Measurements from ENCODE around the gene TRAM2. TPM values are rescaled to one million over a fixed set of nuclear protein-coding genes. Genes with fewer than 3 reads are reported as not detected.

The TRAM2 gene
- total RNA-seq, 1 experiment from 2014 or later = 21.3 TPM

GRCh38 chr6:52518279-52518945 is 58.4 kb downstream of the TRAM2 start:
- ATAC-seq (no peak), DNase-seq (ENCODE audit: low read depth, low spot score) (no peak)
- ChIA-PET RAD21 (ENCODE audit: low non-redundant PET in 1 of 2, low total read pairs in 2 of 2, uncharacterized antibody in 2 of 2, unreplicated experiment in 2 of 2) (no interaction called here), CTCF (interaction anchor here (1.1 kb wide), 1 partner anchor 80 kb away, joined by 3 read pairs; no protein-coding TSS in a partner anchor), POLR2A (no interaction called here)
- Histone ChIP-seq H4K20me1 (ENCODE audit: insufficient read depth) (no peaks in the 10 kb centered on the region), H3K4me2 (ENCODE audit: low read length) (peak overlapping the region; percentile 73), H3K9me2 (ENCODE audit: insufficient read depth) (0 out of 2 replicates have a peak, but pooled peaks cover 2% of the 10 kb centered on the region), H3K4me1 (ENCODE audit: control insufficient read depth in 1 of 2, insufficient read depth in 2 of 2, low read length in 2 of 2) (peaks cover 59 to 73% of the 10 kb centered on the region in 2 experiments), H3K9ac (ENCODE audit: low read length) (peak overlapping the region; percentile 59), H3K79me2 (ENCODE audit: insufficient read depth, low read length) (peaks cover 5% of the 10 kb centered on the region; the same call in 1 of the 2 replicates), H3K27me3 (ENCODE audit: insufficient read depth, low read length) (no peaks in the 10 kb centered on the region), H3K4me3 (replicated peaks in 1 of 2; ENCODE audit: low read depth in 1 of 2, low read length in 2 of 2) (peak overlapping the region in 1 of 2 experiments; percentile 36; a peak in 2 of 4 replicates), H3K36me3 (ENCODE audit: control insufficient read depth in 1 of 2, insufficient read depth in 2 of 2, low read length in 2 of 2) (peaks cover 0 to 4% of the 10 kb centered on the region in 2 experiments; a peak in 1 of 4 replicates), H3K9me3 (ENCODE audit: control insufficient read depth in 1 of 2, insufficient read depth in 1 of 2, low read depth in 1 of 2, low read length in 2 of 2) (no peaks in the 10 kb centered on the region), H2AFZ (ENCODE audit: low read depth, low read length, poor library complexity, severe bottlenecking) (no peak overlapping the region), H3K27ac (ENCODE audit: low read depth, low read length) (peak overlapping the region; percentile 73)
- no peak for TF ChIP-seq ELF1 (IDR thresholded peaks at IDR 0.05; ENCODE audit: borderline replicate concordance, low read depth)
- no peak for TF ChIP-seq CTCF (IDR thresholded peaks at IDR 0.05 in 2 of 3, conservative IDR thresholded peaks at IDR 0.05 in 1 of 3; ENCODE audit: borderline replicate concordance in 1 of 3, insufficient read depth in 1 of 3, low read depth in 2 of 3, low read length in 2 of 3)
- no peak for TF ChIP-seq POLR2AphosphoS5 (IDR thresholded peaks at IDR 0.05; ENCODE audit: low read depth, low read length)
- TF ChIP-seq JUND (IDR thresholded peaks at IDR 0.05) = no peak
- TF ChIP-seq CBX3 (IDR thresholded peaks at IDR 0.05; ENCODE audit: low read depth) = no peak
- TF ChIP-seq RAD21 (IDR thresholded peaks at IDR 0.05; ENCODE audit: low read depth) = no peak
- TF ChIP-seq YY1 (IDR thresholded peaks at IDR 0.05; ENCODE audit: extremely low read depth, insufficient replicate concordance, low read depth, low read length) = no peak
- TF ChIP-seq ZBTB33 (IDR thresholded peaks at IDR 0.05; ENCODE audit: extremely low read depth, insufficient replicate concordance, low read length) = no peak
- no peak for TF ChIP-seq SP1 (IDR thresholded peaks at IDR 0.05; ENCODE audit: low read depth)
- no peak for TF ChIP-seq FOSL1 (IDR thresholded peaks at IDR 0.05; ENCODE audit: low read depth)
- TF ChIP-seq ATF3 (IDR thresholded peaks at IDR 0.05) = no peak
- TF ChIP-seq ZNF274 (IDR thresholded peaks at IDR 0.05; ENCODE audit: low read depth, low read length) = no peak
- TF ChIP-seq ZFX (IDR thresholded peaks at IDR 0.05) = no peak
- no peak for TF ChIP-seq EZH2 (IDR thresholded peaks at IDR 0.05)
- no peak for TF ChIP-seq SIN3A (IDR thresholded peaks at IDR 0.05; ENCODE audit: low read depth)
- TF ChIP-seq EGR1 (IDR thresholded peaks at IDR 0.05; ENCODE audit: low read depth) = no peak
- no peak for TF ChIP-seq CEBPB (IDR thresholded peaks at IDR 0.05; ENCODE audit: low read depth)
- TF ChIP-seq EZH2phosphoT487 (IDR thresholded peaks at IDR 0.05; ENCODE audit: borderline replicate concordance) = no peak
- no peak for TF ChIP-seq TCF7L2 (IDR thresholded peaks at IDR 0.05; ENCODE audit: borderline replicate concordance, extremely low read depth, insufficient read depth, insufficient read length)
- TF ChIP-seq MAX (IDR thresholded peaks at IDR 0.05) = no peak
- BruUV-seq (replicated peaks) = no TSS peak
- intact Hi-C loops (cut with micrococcal nuclease) = loop anchor here (10.0 kb wide), 1 partner anchor 234 kb away; the partner anchor contains the start of gene MCM3
